ENCODE data around the gene GNL2.

GNL2 gene

DNA sequence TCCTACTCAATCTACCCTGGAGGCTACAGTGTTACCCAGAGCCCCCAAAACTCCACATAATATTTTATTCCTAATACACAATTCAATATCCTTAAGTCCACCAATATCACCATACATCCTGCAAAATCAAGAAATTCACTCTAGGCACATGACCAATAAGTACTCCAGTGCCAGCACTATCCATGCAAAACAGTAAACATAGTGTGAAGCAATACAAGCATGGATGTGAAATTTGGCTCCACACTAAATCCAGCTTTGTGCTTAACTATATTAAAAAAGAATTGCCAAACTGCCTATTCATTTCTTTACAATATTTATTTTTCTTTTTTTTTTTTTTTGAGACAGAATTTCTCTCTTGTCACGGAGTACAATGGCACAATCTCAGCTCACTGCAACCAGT is 78.2 kb downstream of the GNL2 start:
- H3K4me3 ChIP-seq (ENCODE audit: low read depth, low read length) = no peak overlapping the region
- peaks cover 8% of the 10 kb centered on the region for H3K36me3 ChIP-seq
- H3K27ac ChIP-seq = no peak overlapping the region
- TF ChIP-seq, protein P1, sequence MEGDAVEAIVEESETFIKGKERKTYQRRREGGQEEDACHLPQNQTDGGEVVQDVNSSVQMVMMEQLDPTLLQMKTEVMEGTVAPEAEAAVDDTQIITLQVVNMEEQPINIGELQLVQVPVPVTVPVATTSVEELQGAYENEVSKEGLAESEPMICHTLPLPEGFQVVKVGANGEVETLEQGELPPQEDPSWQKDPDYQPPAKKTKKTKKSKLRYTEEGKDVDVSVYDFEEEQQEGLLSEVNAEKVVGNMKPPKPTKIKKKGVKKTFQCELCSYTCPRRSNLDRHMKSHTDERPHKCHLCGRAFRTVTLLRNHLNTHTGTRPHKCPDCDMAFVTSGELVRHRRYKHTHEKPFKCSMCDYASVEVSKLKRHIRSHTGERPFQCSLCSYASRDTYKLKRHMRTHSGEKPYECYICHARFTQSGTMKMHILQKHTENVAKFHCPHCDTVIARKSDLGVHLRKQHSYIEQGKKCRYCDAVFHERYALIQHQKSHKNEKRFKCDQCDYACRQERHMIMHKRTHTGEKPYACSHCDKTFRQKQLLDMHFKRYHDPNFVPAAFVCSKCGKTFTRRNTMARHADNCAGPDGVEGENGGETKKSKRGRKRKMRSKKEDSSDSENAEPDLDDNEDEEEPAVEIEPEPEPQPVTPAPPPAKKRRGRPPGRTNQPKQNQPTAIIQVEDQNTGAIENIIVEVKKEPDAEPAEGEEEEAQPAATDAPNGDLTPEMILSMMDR (IDR thresholded peaks at IDR 0.05; ENCODE audit: low read depth, low read length) = no peak
- no peaks in the 10 kb centered on the region for H3K9me3 ChIP-seq (ENCODE audit: severe bottlenecking)
- H3K27me3 ChIP-seq (ENCODE audit: insufficient read depth, low read depth, severe bottlenecking) = no peaks in the 10 kb centered on the region
- DNase-seq = no peak

All from WERI-Rb-1 (cell line).